Stimulated activated CD8-positive, alpha-beta memory T cell treated with anti-CD3 and anti-CD28 coated beads, Interleukin-15, amount 100 ng/mL, for 48 hours (primary cell): Measurements from ENCODE around the gene ARHGAP25.
"Not testable (repeated sequence)": the region's sequence is repeated elsewhere in the genome, so short reads cannot be mapped to it uniquely, and the experiment has no call there.

Experiments
- DNase-seq, 2 donors: peaks; one replicate each; pipeline ENCODE4 v3.0.0-alpha.2; 2020; ENCODE audit warnings: low read depth in 2 of 2

Gene ARHGAP25

GRCh38 chr2:68796295-68796905 lies 61.8 kb downstream of the ARHGAP25 start:
- DNase-seq: no peak

GRCh38 chr2:68798569-68798968 lies 64.0 kb downstream of the ARHGAP25 start:
- no peak for DNase-seq

- DNase-seq: no peak
These were observed 64.8 kb downstream of the ARHGAP25 start for GRCh38 chr2:68799140-68800026.

- no peak for DNase-seq
These were observed 65.4 kb downstream of the ARHGAP25 start for GRCh38 chr2:68800027-68800401.

GRCh38 chr2:68800517-68800916 lies 65.9 kb downstream of the ARHGAP25 start:
- no peak for DNase-seq

- DNase-seq: not testable (repeated sequence)
These were observed 67.5 kb downstream of the ARHGAP25 start for GRCh38 chr2:68802161-68802560.

- no peak for DNase-seq
These were observed 70.4 kb downstream of the ARHGAP25 start for GRCh38 chr2:68805025-68805424.

GRCh38 chr2:68806511-68807109 lies 72.0 kb downstream of the ARHGAP25 start:
- DNase-seq: no peak

- DNase-seq: no peak
These were observed 73.2 kb downstream of the ARHGAP25 start for GRCh38 chr2:68807821-68808266.

- no peak for DNase-seq
These were observed 75.0 kb downstream of the ARHGAP25 start for GRCh38 chr2:68809324-68810240.

GRCh38 chr2:68811364-68811763 lies 76.8 kb downstream of the ARHGAP25 start:
- DNase-seq: no peak

- no peak for DNase-seq
These were observed 77.6 kb downstream of the ARHGAP25 start for GRCh38 chr2:68812251-68812650.

- DNase-seq: no peak
These were observed 79.0 kb downstream of the ARHGAP25 start for GRCh38 chr2:68813596-68813995.

- no peak for DNase-seq
These were observed 82.7 kb downstream of the ARHGAP25 start for GRCh38 chr2:68817306-68817705.

GRCh38 chr2:68819556-68819955 lies 84.9 kb downstream of the ARHGAP25 start:
- DNase-seq: no peak

GRCh38 chr2:68822207-68822872 lies 87.7 kb downstream of the ARHGAP25 start:
- DNase-seq: no peak

GRCh38 chr2:68824831-68825230 lies 90.2 kb downstream of the ARHGAP25 start:
- no peak for DNase-seq

GRCh38 chr2:68825866-68826265 lies 91.3 kb downstream of the ARHGAP25 start:
- no peak for DNase-seq

- no peak for DNase-seq
These were observed 93.1 kb downstream of the ARHGAP25 start for GRCh38 chr2:68827666-68828065.

- DNase-seq: peak; percentile 35 to 40
These were observed 94.5 kb downstream of the ARHGAP25 start for GRCh38 chr2:68828887-68829708.
